ENCODE results near the gene TMEM270.

- TF ChIP-seq EZH2 (IDR thresholded peaks at IDR 0.05) = no peak
- no peak for TF ChIP-seq CTCF (IDR thresholded peaks at IDR 0.05)
- TF ChIP-seq EZH2phosphoT487 (IDR thresholded peaks at IDR 0.05) = no peak
Observed at GRCh38 chr7:73872056-73872908, 11.3 kb downstream of the TMEM270 start.

Data from neural progenitor cell (in vitro differentiated cells).